Suprapubic skin (tissue), 4 donors: ENCODE data around the gene ZCWPW2.

ENCODE experiments used
- POLR2A ChIP-seq, 2 donors: fragments of 450-650 bp; IDR thresholded peaks; one replicate each; pipeline ENCODE4 v1.6.1; 2017; ENCODE audit warnings: antibody characterized with exemption in 2 of 2, mild to moderate bottlenecking in 2 of 2, moderate library complexity in 2 of 2
- POLR2AphosphoS5 ChIP-seq, 3 donors: sonication (generic); formaldehyde crosslinking; IDR thresholded peaks; one replicate each; pipeline ENCODE4 v1.6.1; 2017; ENCODE audit warnings: antibody characterized with exemption in 3 of 3
- TF ChIP-seq, protein P1 (sequence below), 2 donors: fragments of 200-600 bp in 1 of 2; fragments of 450-650 bp in 1 of 2; sonication (generic) in 1 of 2; IDR thresholded peaks; one replicate each; pipeline ENCODE4 v1.5.1; 2016 to 2019; ENCODE audit warnings: antibody characterized with exemption in 2 of 2, mild to moderate bottlenecking in 1 of 2, moderate library complexity in 1 of 2

DNA sequence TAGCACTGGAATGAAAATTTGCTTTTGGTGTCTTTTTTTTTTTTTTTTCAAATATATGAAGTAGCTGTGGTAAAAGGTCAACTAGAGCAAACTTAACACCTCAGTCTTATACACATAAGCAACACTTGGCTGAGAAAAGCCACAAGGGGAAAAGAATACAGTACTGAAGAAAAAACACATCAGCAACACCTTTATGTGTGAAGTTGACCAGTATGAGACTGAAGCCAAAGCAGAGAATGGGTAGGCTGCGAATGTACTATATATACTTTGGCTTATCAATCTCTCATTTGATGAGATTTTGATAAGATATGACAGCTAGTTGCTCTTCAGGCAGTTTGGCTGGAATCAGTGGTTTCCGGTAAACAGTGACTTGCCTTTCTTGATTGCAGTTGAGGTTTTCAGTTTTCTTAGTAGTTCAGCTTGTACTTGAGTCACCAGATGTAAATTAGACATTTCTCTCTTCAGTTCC is 22.0 kb upstream of the ZCWPW2 start:
- TF ChIP-seq, protein P1, sequence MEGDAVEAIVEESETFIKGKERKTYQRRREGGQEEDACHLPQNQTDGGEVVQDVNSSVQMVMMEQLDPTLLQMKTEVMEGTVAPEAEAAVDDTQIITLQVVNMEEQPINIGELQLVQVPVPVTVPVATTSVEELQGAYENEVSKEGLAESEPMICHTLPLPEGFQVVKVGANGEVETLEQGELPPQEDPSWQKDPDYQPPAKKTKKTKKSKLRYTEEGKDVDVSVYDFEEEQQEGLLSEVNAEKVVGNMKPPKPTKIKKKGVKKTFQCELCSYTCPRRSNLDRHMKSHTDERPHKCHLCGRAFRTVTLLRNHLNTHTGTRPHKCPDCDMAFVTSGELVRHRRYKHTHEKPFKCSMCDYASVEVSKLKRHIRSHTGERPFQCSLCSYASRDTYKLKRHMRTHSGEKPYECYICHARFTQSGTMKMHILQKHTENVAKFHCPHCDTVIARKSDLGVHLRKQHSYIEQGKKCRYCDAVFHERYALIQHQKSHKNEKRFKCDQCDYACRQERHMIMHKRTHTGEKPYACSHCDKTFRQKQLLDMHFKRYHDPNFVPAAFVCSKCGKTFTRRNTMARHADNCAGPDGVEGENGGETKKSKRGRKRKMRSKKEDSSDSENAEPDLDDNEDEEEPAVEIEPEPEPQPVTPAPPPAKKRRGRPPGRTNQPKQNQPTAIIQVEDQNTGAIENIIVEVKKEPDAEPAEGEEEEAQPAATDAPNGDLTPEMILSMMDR (IDR thresholded peaks at IDR 0.05): no peak
- TF ChIP-seq POLR2A (IDR thresholded peaks at IDR 0.05) (no peak), POLR2AphosphoS5 (IDR thresholded peaks at IDR 0.05) (no peak)
